HCT116 (cell line): ENCODE measurements around the gene GEMIN4. TPM values are rescaled to one million over a fixed set of nuclear protein-coding genes. Genes with fewer than 3 reads are reported as not detected.

Source experiments
- ATAC-seq: fragments of 200-7000 bp; cut with Tn5 transposase; 2 replicates; pipeline ENCODE4 v1.9.1; 2020; ENCODE audit warnings: mild to moderate bottlenecking, moderate library complexity
- BruUV-seq: library from RNA; stranded (reverse); fragments of 400-500 nt; replicated peaks from 2 replicates; lab custom pipeline; 2021; lab: Mats Ljungman, UMichigan
- CTCF ChIA-PET: fragments of 300-600 bp; sonication (Branson Sonifier 250); formaldehyde crosslinking; loops from one replicate; lab custom pipeline; 2021; ENCODE audit warnings: antibody characterized with exemption; lab: Charles Lee
- POLR2A ChIA-PET: fragments of 300-600, 350-600 bp; sonication (Branson Sonifier 250); formaldehyde crosslinking; loops from one replicate; lab custom pipeline; 2021; ENCODE audit warnings: antibody characterized with exemption; lab: Charles Lee
- RAD21 ChIA-PET, 2 experiments: fragments of 300-600 bp; sonication (Branson Sonifier 250); formaldehyde crosslinking; loops; one replicate each; lab custom pipeline; 2023; ENCODE audit warnings: low total read pairs in 2 of 2; ENCODE audit not compliant: uncharacterized antibody in 2 of 2, unreplicated experiment in 2 of 2, low non-redundant PET in 1 of 2; lab: Charles Lee
- DNase-seq: peaks from one replicate; pipeline ENCODE4 v3.0.0-alpha.2; 2010; ENCODE audit warnings: low read depth, low spot score
- H2AFZ ChIP-seq: fragments of 200-600 bp; shearing (Covaris generic), sonication (generic); 2 replicates; pipeline ENCODE4 v1.6.1; 2017; ENCODE audit warnings: low read depth, mixed run types, mixed read lengths, antibody characterized with exemption, low read length; ENCODE audit not compliant: poor library complexity, severe bottlenecking
- H3K27ac ChIP-seq: 2 replicates; pipeline ENCODE4 v1.5.1; 2012; ENCODE audit warnings: low read depth, low read length
- H3K27me3 ChIP-seq: fragments of 200-600 bp; sonication (generic); 2 replicates; pipeline ENCODE4 v1.6.1; 2016; ENCODE audit warnings: mixed run types, low read length, mixed read lengths; ENCODE audit not compliant: insufficient read depth
- H3K36me3 ChIP-seq, 2 experiments: fragments of 200-500 bp in 1 of 2; fragments of 200-600 bp in 1 of 2; sonication (Bioruptor generic) in 1 of 2; sonication (generic) in 1 of 2; 2 replicates each; pipeline versions ENCODE4 v1.5.1 to v1.6.1; 2014 to 2016; ENCODE audit warnings: low read length in 2 of 2, inconsistent platforms in 1 of 2, mixed read lengths in 1 of 2, mixed run types in 1 of 2; ENCODE audit not compliant: insufficient read depth in 2 of 2, control insufficient read depth in 1 of 2
- H3K4me1 ChIP-seq, 2 experiments: fragments of 200-600 bp in 1 of 2; sonication (generic) in 1 of 2; 2 replicates each; pipeline versions ENCODE4 v1.5.1 to v1.6.1; 2012 to 2017; ENCODE audit warnings: low read length in 2 of 2, inconsistent platforms in 1 of 2, mild to moderate bottlenecking in 1 of 2, mixed read lengths in 1 of 2, mixed run types in 1 of 2, moderate library complexity in 1 of 2; ENCODE audit not compliant: insufficient read depth in 2 of 2, control insufficient read depth in 1 of 2
- H3K4me2 ChIP-seq: fragments of 200-600 bp; sonication (generic); 2 replicates; pipeline ENCODE4 v1.6.1; 2017; ENCODE audit warnings: mixed run types, low read length, mixed read lengths
- H3K4me3 ChIP-seq, 2 experiments: fragments of 200-600 bp in 1 of 2; sonication (generic) in 1 of 2; replicated peaks in 1 of 2; 2 replicates each; pipeline ENCODE4 v1.5.1; 2011 to 2016; ENCODE audit warnings: low read length in 2 of 2, control low read depth in 1 of 2, low read depth in 1 of 2, mild to moderate bottlenecking in 1 of 2, mixed read lengths in 1 of 2, mixed run types in 1 of 2
- H3K79me2 ChIP-seq: fragments of 200-600 bp; sonication (generic); 2 replicates; pipeline ENCODE4 v1.6.1; 2017; ENCODE audit warnings: mild to moderate bottlenecking, mixed run types, low read length, moderate library complexity, mixed read lengths; ENCODE audit not compliant: insufficient read depth
- H3K9ac ChIP-seq: fragments of 200-600 bp; sonication (generic); 2 replicates; pipeline ENCODE4 v1.6.1; 2016; ENCODE audit warnings: low read length, mixed read lengths
- H3K9me2 ChIP-seq: fragments of 200-600 bp; sonication (generic), shearing (Covaris generic); 2 replicates; pipeline ENCODE4 v1.6.1; 2017; ENCODE audit warnings: mixed run types, mild to moderate bottlenecking, moderate library complexity; ENCODE audit not compliant: insufficient read depth
- H3K9me3 ChIP-seq, 2 experiments: fragments of 200-500 bp in 1 of 2; fragments of 200-600 bp in 1 of 2; sonication (Bioruptor generic) in 1 of 2; sonication (generic) in 1 of 2; 2 replicates each; pipeline ENCODE4 v1.6.1; 2014 to 2017; ENCODE audit warnings: low read length in 2 of 2, mixed read lengths in 2 of 2, inconsistent platforms in 1 of 2, low read depth in 1 of 2, mild to moderate bottlenecking in 1 of 2, mixed run types in 1 of 2, moderate library complexity in 1 of 2; ENCODE audit not compliant: control insufficient read depth in 1 of 2, insufficient read depth in 1 of 2
- H4K20me1 ChIP-seq: fragments of 200-600 bp; sonication (generic), shearing (Covaris generic); 2 replicates; pipeline ENCODE4 v1.6.1; 2017; ENCODE audit warnings: mixed run types, mild to moderate bottlenecking, moderate library complexity; ENCODE audit not compliant: insufficient read depth
- CBX3 ChIP-seq: IDR thresholded peaks from 2 replicates; pipeline ENCODE4 v1.6.1; 2012; ENCODE audit warnings: low read depth
- EGR1 ChIP-seq: IDR thresholded peaks from 2 replicates; pipeline ENCODE4 v1.6.1; 2012; ENCODE audit warnings: low read depth
- ELF1 ChIP-seq: IDR thresholded peaks from 2 replicates; pipeline ENCODE4 v1.6.1; 2012; ENCODE audit warnings: low read depth, borderline replicate concordance
- EZH2 ChIP-seq: fragments of 200-600 bp; sonication (generic); IDR thresholded peaks from 2 replicates; pipeline ENCODE4 v1.6.1; 2017; ENCODE audit warnings: antibody characterized with exemption, mixed run types
- JUND ChIP-seq: IDR thresholded peaks from 2 replicates; pipeline ENCODE4 v1.6.1; 2012
- POLR2A ChIP-seq: IDR thresholded peaks from 2 replicates; pipeline ENCODE4 v1.7.0; 2011; ENCODE audit warnings: borderline replicate concordance; ENCODE audit not compliant: insufficient read depth, insufficient read length; ENCODE audit errors: extremely low read depth
- REST ChIP-seq: IDR thresholded peaks from 2 replicates; pipeline ENCODE4 v1.6.1; 2012; ENCODE audit warnings: low read depth
- SIN3A ChIP-seq: IDR thresholded peaks from 2 replicates; pipeline ENCODE4 v1.6.1; 2012; ENCODE audit warnings: low read depth
- SP1 ChIP-seq: IDR thresholded peaks from 2 replicates; pipeline ENCODE4 v1.6.1; 2012; ENCODE audit warnings: low read depth
- TCF7L2 ChIP-seq: IDR thresholded peaks from 2 replicates; pipeline ENCODE4 v1.7.0; 2011; ENCODE audit warnings: borderline replicate concordance, inconsistent platforms; ENCODE audit not compliant: insufficient read depth, insufficient read length; ENCODE audit errors: extremely low read depth
- ZBTB33 ChIP-seq: IDR thresholded peaks from 2 replicates; pipeline ENCODE4 v1.6.1; 2011; ENCODE audit warnings: mild to moderate bottlenecking, low read length, moderate library complexity; ENCODE audit not compliant: insufficient replicate concordance; ENCODE audit errors: extremely low read depth
- ZNF274 ChIP-seq: fragments of 200-500 bp; sonication (Bioruptor generic); IDR thresholded peaks from 2 replicates; pipeline ENCODE4 v1.6.1; 2014; ENCODE audit warnings: mild to moderate bottlenecking, low read depth, low read length, inconsistent platforms
- intact Hi-C: fragments of 100-400 bp; cut with micrococcal nuclease; formaldehyde crosslinking; loops from 2 replicates; pipeline ENCODE4 v1.10.0; 2022
- total RNA-seq: library from RNA; stranded (reverse); gene quantifications from one replicate; pipeline ENCODE4 v1.2.1, GENCODE V29; 2021; ENCODE audit not compliant: unreplicated experiment

The GEMIN4 gene
- total RNA-seq, 1 experiment from 2014 or later = 53.2 TPM

DNA sequence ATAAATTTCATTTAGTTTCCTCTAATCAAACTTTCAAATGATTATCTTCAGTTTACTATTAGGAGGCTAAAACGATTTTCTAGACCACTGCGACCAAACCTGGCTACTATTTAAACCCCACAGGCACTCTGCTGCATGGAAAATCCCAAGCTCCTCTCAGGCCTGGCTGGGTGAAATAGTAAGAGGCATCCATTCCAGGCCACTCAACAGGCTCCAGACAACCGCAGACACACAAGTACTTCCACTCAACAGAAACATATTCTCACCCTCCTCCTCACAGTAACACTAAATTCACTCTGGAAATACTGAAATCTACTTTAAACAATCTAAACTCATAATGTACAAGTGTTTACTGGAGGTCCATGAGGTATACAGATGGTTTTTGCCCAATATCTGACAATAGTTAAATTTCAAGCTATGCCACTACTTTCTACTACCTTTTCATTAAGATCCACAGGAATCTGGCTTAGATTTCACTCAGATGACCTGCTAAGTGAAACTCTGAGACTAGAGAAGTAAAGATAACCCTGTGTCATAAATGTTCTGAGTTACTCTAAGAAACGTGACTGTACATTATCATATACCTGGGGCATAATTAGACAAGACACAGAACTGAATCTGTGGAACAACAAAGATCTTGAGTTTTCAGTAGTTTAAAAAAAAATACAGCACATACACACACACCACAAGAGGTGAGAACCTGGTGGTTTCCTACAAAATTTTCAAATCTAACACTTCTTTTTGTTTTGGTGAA is 47.8 kb downstream of the GEMIN4 start:
- TF ChIP-seq SIN3A (no peak), EZH2 (no peak), CBX3 (no peak), JUND (no peak), ELF1 (no peak), POLR2A (no peak), ZBTB33 (no peak), SP1 (no peak), ZNF274 (no peak), REST (no peak), EGR1 (no peak), TCF7L2 (no peak)
- Histone ChIP-seq H3K4me3 (no peak overlapping the region), H3K36me3 (peaks cover 7 to 15% of the 10 kb centered on the region in 2 experiments; a peak in 3 of 4 replicates), H3K27me3 (no peaks in the 10 kb centered on the region), H2AFZ (no peak overlapping the region), H3K9me2 (no peaks in the 10 kb centered on the region), H4K20me1 (no peaks in the 10 kb centered on the region), H3K27ac (no peak overlapping the region), H3K79me2 (peaks cover 27% of the 10 kb centered on the region), H3K4me2 (no peak overlapping the region), H3K9me3 (no peaks in the 10 kb centered on the region), H3K9ac (no peak overlapping the region), H3K4me1 (no peaks in the 10 kb centered on the region)
- no peak for DNase-seq
- BruUV-seq = no TSS peak
- ChIA-PET RAD21 (interaction anchor here in 1 of 2 experiments (0.8 kb wide), 1 partner anchor 292 kb away, joined by 3 read pairs; no protein-coding TSS in a partner anchor), CTCF (interaction anchor here (0.9 to 3.0 kb wide), 3 partner anchors 11 to 292 kb away, joined by 3 to 14 read pairs (median 4); no protein-coding TSS in a partner anchor), POLR2A (no interaction called here)
- intact Hi-C loops = no loop called here
- no peak for ATAC-seq
